Central memory CD8-positive, alpha-beta T cell (primary cell): ENCODE results near the gene LRRN2.

Source experiments
- ATAC-seq: fragments of 150-1000 bp; cut with Tn5 transposase; replicated peaks from 2 replicates; pipeline ENCODE4 v1.10.0; 2022; ENCODE audit warnings: mild to moderate bottlenecking, moderate FRiP score, moderate number of reproducible peaks; ENCODE audit not compliant: poor library complexity, severe bottlenecking; ENCODE audit errors: extremely low read depth
- DNase-seq, 2 donors: peaks; one replicate each; pipeline ENCODE4 v3.0.0; 2021; ENCODE audit warnings: low spot score in 2 of 2
- H3K27ac Mint-ChIP-seq: one replicate; pipeline ENCODE4 v1.8.0; 2022; ENCODE audit warnings: low read depth, mild to moderate bottlenecking, moderate library complexity, mixed read lengths
- H3K27me3 Mint-ChIP-seq: one replicate; pipeline ENCODE4 v1.8.0; 2022; ENCODE audit warnings: mixed read lengths
- H3K36me3 Mint-ChIP-seq: one replicate; pipeline ENCODE4 v1.8.0; 2022; ENCODE audit warnings: mild to moderate bottlenecking, moderate library complexity, mixed read lengths; ENCODE audit not compliant: insufficient read depth
- H3K4me1 Mint-ChIP-seq: one replicate; pipeline ENCODE4 v1.8.0; 2022; ENCODE audit warnings: mixed read lengths
- H3K4me3 Mint-ChIP-seq: one replicate; pipeline ENCODE4 v1.8.0; 2022; ENCODE audit warnings: mild to moderate bottlenecking, moderate library complexity, mixed read lengths
- H3K9me3 Mint-ChIP-seq: one replicate; pipeline ENCODE4 v1.8.0; 2022; ENCODE audit warnings: mixed read lengths

LRRN2 gene

GRCh38 chr1:204623894-204624361, 61.6 kb downstream of the LRRN2 start:
- H3K4me1 Mint-ChIP-seq = no peaks in the 10 kb centered on the region
- ATAC-seq (no peak), DNase-seq (no peak)
- H3K27ac Mint-ChIP-seq = no peak overlapping the region
- H3K4me3 Mint-ChIP-seq = no peak overlapping the region
- no peaks in the 10 kb centered on the region for H3K36me3 Mint-ChIP-seq
- no peaks in the 10 kb centered on the region for H3K9me3 Mint-ChIP-seq
- peaks cover 10% of the 10 kb centered on the region for H3K27me3 Mint-ChIP-seq

GRCh38 chr1:204623365-204623893, 62.1 kb downstream of the LRRN2 start:
- Mint-ChIP-seq H3K27me3 (peaks cover 5% of the 10 kb centered on the region), H3K9me3 (no peaks in the 10 kb centered on the region), H3K4me3 (no peak overlapping the region), H3K27ac (no peak overlapping the region), H3K4me1 (no peaks in the 10 kb centered on the region), H3K36me3 (no peaks in the 10 kb centered on the region)
- ATAC-seq (no peak), DNase-seq (no peak)

GRCh38 chr1:204621996-204622395, 63.5 kb downstream of the LRRN2 start:
- H3K27me3 Mint-ChIP-seq = no peaks in the 10 kb centered on the region
- H3K36me3 Mint-ChIP-seq = no peaks in the 10 kb centered on the region
- ATAC-seq (no peak), DNase-seq (no peak)
- H3K4me3 Mint-ChIP-seq = no peak overlapping the region
- no peaks in the 10 kb centered on the region for H3K9me3 Mint-ChIP-seq
- H3K27ac Mint-ChIP-seq = no peak overlapping the region
- no peaks in the 10 kb centered on the region for H3K4me1 Mint-ChIP-seq

- Mint-ChIP-seq H3K4me3 (no peak overlapping the region), H3K27ac (no peak overlapping the region), H3K36me3 (no peaks in the 10 kb centered on the region), H3K4me1 (no peaks in the 10 kb centered on the region), H3K9me3 (no peaks in the 10 kb centered on the region), H3K27me3 (no peaks in the 10 kb centered on the region)
- DNase-seq (no peak), ATAC-seq (no peak)
These were observed 64.1 kb downstream of the LRRN2 start for GRCh38 chr1:204621396-204621795.

- no peaks in the 10 kb centered on the region for H3K36me3 Mint-ChIP-seq
- peaks cover 5% of the 10 kb centered on the region for H3K27me3 Mint-ChIP-seq
- ATAC-seq = no peak
- no peak for DNase-seq
- no peaks in the 10 kb centered on the region for H3K4me1 Mint-ChIP-seq
- no peaks in the 10 kb centered on the region for H3K9me3 Mint-ChIP-seq
- H3K4me3 Mint-ChIP-seq = no peak overlapping the region
- H3K27ac Mint-ChIP-seq = no peak overlapping the region
These were observed 65.8 kb downstream of the LRRN2 start for GRCh38 chr1:204619721-204620120.

GRCh38 chr1:204618148-204618760, 67.3 kb downstream of the LRRN2 start:
- Mint-ChIP-seq H3K4me1 (no peaks in the 10 kb centered on the region), H3K9me3 (no peaks in the 10 kb centered on the region), H3K4me3 (no peak overlapping the region), H3K27ac (no peak overlapping the region), H3K27me3 (peaks cover 8% of the 10 kb centered on the region), H3K36me3 (no peaks in the 10 kb centered on the region)
- ATAC-seq (no peak), DNase-seq (no peak)

GRCh38 chr1:204617256-204618147, 68.0 kb downstream of the LRRN2 start:
- H3K36me3 Mint-ChIP-seq = no peaks in the 10 kb centered on the region
- no peaks in the 10 kb centered on the region for H3K4me1 Mint-ChIP-seq
- peaks cover 8% of the 10 kb centered on the region for H3K27me3 Mint-ChIP-seq
- ATAC-seq = no peak
- DNase-seq = no peak
- no peaks in the 10 kb centered on the region for H3K9me3 Mint-ChIP-seq
- H3K4me3 Mint-ChIP-seq = no peak overlapping the region
- no peak overlapping the region for H3K27ac Mint-ChIP-seq

- no peaks in the 10 kb centered on the region for H3K9me3 Mint-ChIP-seq
- no peak overlapping the region for H3K27ac Mint-ChIP-seq
- no peak for DNase-seq
- no peaks in the 10 kb centered on the region for H3K4me1 Mint-ChIP-seq
- no peak for ATAC-seq
- no peak overlapping the region for H3K4me3 Mint-ChIP-seq
- no peaks in the 10 kb centered on the region for H3K36me3 Mint-ChIP-seq
- H3K27me3 Mint-ChIP-seq = peaks cover 8% of the 10 kb centered on the region
These were observed 68.9 kb downstream of the LRRN2 start for GRCh38 chr1:204616641-204617040.

DNA sequence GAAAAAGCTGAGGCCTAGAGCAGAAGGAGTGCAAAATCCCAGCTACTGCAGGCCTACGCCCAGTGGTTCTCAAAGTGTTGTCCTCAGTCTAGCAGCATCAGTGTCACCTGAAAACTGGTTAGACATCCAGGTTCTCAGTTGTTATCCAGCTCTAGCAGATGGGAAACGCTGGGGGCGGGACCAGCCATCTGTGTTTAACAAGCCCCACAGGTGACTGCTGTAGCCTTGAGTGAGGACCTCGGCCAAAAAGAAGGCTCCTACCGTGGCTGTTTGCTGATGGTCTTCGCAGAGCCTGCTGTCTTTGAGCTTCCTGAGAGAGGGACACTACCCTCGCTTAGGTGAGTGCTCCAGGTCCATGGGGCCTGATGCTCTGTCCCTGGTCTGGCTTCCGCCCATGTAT, 69.7 kb downstream of the LRRN2 start:
- no peak overlapping the region for H3K4me3 Mint-ChIP-seq
- H3K27me3 Mint-ChIP-seq = peaks cover 8% of the 10 kb centered on the region
- no peaks in the 10 kb centered on the region for H3K9me3 Mint-ChIP-seq
- no peak overlapping the region for H3K27ac Mint-ChIP-seq
- DNase-seq (no peak), ATAC-seq (no peak)
- no peaks in the 10 kb centered on the region for H3K4me1 Mint-ChIP-seq
- H3K36me3 Mint-ChIP-seq = peaks cover 2% of the 10 kb centered on the region

- Mint-ChIP-seq H3K36me3 (peaks cover 2% of the 10 kb centered on the region), H3K4me3 (no peak overlapping the region), H3K27ac (no peak overlapping the region), H3K4me1 (no peaks in the 10 kb centered on the region), H3K27me3 (peaks cover 17% of the 10 kb centered on the region), H3K9me3 (no peaks in the 10 kb centered on the region)
- ATAC-seq (no peak), DNase-seq (no peak)
These were observed 71.9 kb downstream of the LRRN2 start for GRCh38 chr1:204613636-204614035.

- peaks cover 30% of the 10 kb centered on the region for H3K27me3 Mint-ChIP-seq
- H3K4me1 Mint-ChIP-seq = no peaks in the 10 kb centered on the region
- no peaks in the 10 kb centered on the region for H3K9me3 Mint-ChIP-seq
- H3K27ac Mint-ChIP-seq = no peak overlapping the region
- DNase-seq (no peak), ATAC-seq (no peak)
- no peak overlapping the region for H3K4me3 Mint-ChIP-seq
- H3K36me3 Mint-ChIP-seq = peaks cover 2% of the 10 kb centered on the region
These were observed 73.2 kb downstream of the LRRN2 start for GRCh38 chr1:204612326-204612725.

GRCh38 chr1:204611036-204611435, 74.5 kb downstream of the LRRN2 start:
- H3K4me1 Mint-ChIP-seq = no peaks in the 10 kb centered on the region
- peaks cover 2% of the 10 kb centered on the region for H3K36me3 Mint-ChIP-seq
- no peak overlapping the region for H3K4me3 Mint-ChIP-seq
- DNase-seq (no peak), ATAC-seq (no peak)
- H3K9me3 Mint-ChIP-seq = no peaks in the 10 kb centered on the region
- H3K27me3 Mint-ChIP-seq = peaks cover 43% of the 10 kb centered on the region
- no peak overlapping the region for H3K27ac Mint-ChIP-seq

DNA sequence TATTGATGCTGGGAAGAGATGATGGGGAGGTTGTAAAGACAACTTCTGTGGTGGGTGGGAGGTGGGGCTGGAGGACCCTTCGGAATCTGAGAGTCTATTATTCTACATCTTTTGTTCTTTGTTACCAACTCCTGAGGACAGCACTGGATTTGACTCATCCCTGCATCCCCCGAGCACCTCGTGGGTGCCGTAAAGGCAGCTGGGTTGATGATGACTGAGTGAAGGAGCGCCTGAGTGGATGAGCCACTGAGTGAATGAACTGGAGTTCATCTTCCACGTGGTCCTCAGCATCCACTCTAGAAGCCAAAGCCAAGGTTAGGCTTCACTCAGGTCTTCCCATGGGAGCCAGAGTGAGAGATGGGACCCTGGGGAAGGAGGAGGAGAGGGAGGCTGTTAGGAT, 77.6 kb downstream of the LRRN2 start:
- Mint-ChIP-seq H3K27me3 (peaks cover 39% of the 10 kb centered on the region), H3K9me3 (no peaks in the 10 kb centered on the region), H3K27ac (no peak overlapping the region), H3K36me3 (peaks cover 2% of the 10 kb centered on the region), H3K4me1 (no peaks in the 10 kb centered on the region), H3K4me3 (no peak overlapping the region)
- DNase-seq (no peak), ATAC-seq (no peak)
